IMR-90 (cell line): ENCODE data around the gene SAMD10.

ENCODE experiments used
- CHD1 ChIP-seq: IDR thresholded peaks from 2 replicates; pipeline ENCODE4 v1.6.1; 2012; ENCODE audit warnings: low read depth, low read length, improper control_type of control experiment
- MAFK ChIP-seq: IDR thresholded peaks from 2 replicates; pipeline ENCODE4 v1.6.1; 2012; ENCODE audit warnings: low read depth, low read length, improper control_type of control experiment
- MXI1 ChIP-seq: IDR thresholded peaks from 2 replicates; pipeline ENCODE4 v1.6.1; 2012; ENCODE audit warnings: low read depth, mild to moderate bottlenecking, low read length, moderate library complexity, borderline replicate concordance
- POLR2A ChIP-seq: IDR thresholded peaks from 2 replicates; pipeline ENCODE4 v1.6.1; 2012; ENCODE audit warnings: mild to moderate bottlenecking, low read depth, low read length
- RAD21 ChIP-seq: IDR thresholded peaks from 2 replicates; pipeline ENCODE4 v1.6.1; 2012; ENCODE audit warnings: low read length, improper control_type of control experiment
- RFX5 ChIP-seq: IDR thresholded peaks from 2 replicates; pipeline ENCODE4 v1.8.0; 2012; ENCODE audit warnings: low read depth, mild to moderate bottlenecking, low read length, moderate library complexity
- SMC3 ChIP-seq: fragments of 150-350 bp; IDR thresholded peaks from 2 replicates; pipeline ENCODE4 v1.6.1; 2016; ENCODE audit warnings: low read depth, mild to moderate bottlenecking, antibody characterized with exemption, low read length, moderate library complexity
- TF ChIP-seq, protein P1 (sequence below): conservative IDR thresholded peaks from 2 replicates; pipeline ENCODE4 v1.5.1; 2012; ENCODE audit warnings: mild to moderate bottlenecking, low read depth, low read length, improper control_type of control experiment
- TF ChIP-seq, protein P2 (sequence below): fragments of 150-350 bp; IDR thresholded peaks from 2 replicates; pipeline ENCODE4 v1.6.1; 2017; ENCODE audit warnings: mild to moderate bottlenecking, antibody characterized with exemption, low read length, low read depth

DNA sequence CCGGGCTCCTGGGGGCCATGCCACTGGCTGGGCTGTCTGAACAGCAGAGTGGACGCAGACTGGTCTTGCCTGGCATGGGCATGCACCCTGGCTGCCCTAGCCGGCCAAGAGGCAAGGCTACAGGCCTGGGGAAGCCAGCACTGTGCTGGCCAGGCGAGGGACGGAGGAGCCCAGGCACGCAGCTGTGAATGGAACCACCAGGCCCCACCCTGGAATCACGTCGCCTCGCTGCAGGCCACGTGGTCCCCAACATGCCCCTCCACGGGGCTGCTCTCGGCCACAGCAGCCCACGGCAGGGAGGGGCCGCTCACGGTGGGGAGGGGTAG is 27.3 kb downstream of the SAMD10 start:
- TF ChIP-seq, protein P1, sequence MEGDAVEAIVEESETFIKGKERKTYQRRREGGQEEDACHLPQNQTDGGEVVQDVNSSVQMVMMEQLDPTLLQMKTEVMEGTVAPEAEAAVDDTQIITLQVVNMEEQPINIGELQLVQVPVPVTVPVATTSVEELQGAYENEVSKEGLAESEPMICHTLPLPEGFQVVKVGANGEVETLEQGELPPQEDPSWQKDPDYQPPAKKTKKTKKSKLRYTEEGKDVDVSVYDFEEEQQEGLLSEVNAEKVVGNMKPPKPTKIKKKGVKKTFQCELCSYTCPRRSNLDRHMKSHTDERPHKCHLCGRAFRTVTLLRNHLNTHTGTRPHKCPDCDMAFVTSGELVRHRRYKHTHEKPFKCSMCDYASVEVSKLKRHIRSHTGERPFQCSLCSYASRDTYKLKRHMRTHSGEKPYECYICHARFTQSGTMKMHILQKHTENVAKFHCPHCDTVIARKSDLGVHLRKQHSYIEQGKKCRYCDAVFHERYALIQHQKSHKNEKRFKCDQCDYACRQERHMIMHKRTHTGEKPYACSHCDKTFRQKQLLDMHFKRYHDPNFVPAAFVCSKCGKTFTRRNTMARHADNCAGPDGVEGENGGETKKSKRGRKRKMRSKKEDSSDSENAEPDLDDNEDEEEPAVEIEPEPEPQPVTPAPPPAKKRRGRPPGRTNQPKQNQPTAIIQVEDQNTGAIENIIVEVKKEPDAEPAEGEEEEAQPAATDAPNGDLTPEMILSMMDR = no peak
- TF ChIP-seq MXI1 (no peak), POLR2A (no peak), RAD21 (no peak), CHD1 (no peak), RFX5 (no peak), SMC3 (no peak), MAFK (no peak)
- TF ChIP-seq, protein P2, sequence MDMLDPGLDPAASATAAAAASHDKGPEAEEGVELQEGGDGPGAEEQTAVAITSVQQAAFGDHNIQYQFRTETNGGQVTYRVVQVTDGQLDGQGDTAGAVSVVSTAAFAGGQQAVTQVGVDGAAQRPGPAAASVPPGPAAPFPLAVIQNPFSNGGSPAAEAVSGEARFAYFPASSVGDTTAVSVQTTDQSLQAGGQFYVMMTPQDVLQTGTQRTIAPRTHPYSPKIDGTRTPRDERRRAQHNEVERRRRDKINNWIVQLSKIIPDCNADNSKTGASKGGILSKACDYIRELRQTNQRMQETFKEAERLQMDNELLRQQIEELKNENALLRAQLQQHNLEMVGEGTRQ = no peak
